A549 (cell line): ENCODE results near the gene CILP. TPM values are rescaled to one million over a fixed set of nuclear protein-coding genes. Genes with fewer than 3 reads are reported as not detected.

ENCODE experiments used
- ATAC-seq, 2 experiments: fragments of 200-7000 bp in 1 of 2; fragments of >200 bp in 1 of 2; cut with Nextera tagmentation in 1 of 2; cut with Tn5 transposase in 1 of 2; 3 replicates each; pipeline versions ENCODE4 v1.8.0 to v1.9.1; 2018 to 2020; ENCODE audit warnings: mild to moderate bottlenecking in 1 of 2, moderate library complexity in 1 of 2
- CTCF ChIA-PET: fragments of 300-600 bp; sonication (Branson Sonifier 250); formaldehyde crosslinking; extraction: SDS; loops from one replicate; lab custom pipeline; 2021; ENCODE audit warnings: antibody characterized with exemption, inconsistent platforms; lab: Yijun Ruan, JAX
- POLR2A ChIA-PET: fragments of 350-600 bp; formaldehyde crosslinking; extraction: SDS; loops from one replicate; lab custom pipeline; 2021; ENCODE audit warnings: antibody characterized with exemption, inconsistent platforms; lab: Yijun Ruan, JAX
- DNase-seq, 2 experiments: peaks; one replicate each; pipeline versions ENCODE4 v3.0.0 to v3.0.0-alpha.2; 2011 to 2016; ENCODE audit warnings: low read depth in 1 of 2, low spot score in 1 of 2
- FAIRE-seq: peaks from 2 replicates; lab custom pipeline; 2011; peaks lifted over from hg19 to GRCh38; lab: Jason Lieb, UNC
- H3K27ac ChIP-seq, 2 experiments: fragments of >200 bp; sonication (Bioruptor Twin); formaldehyde crosslinking; 3 replicates each; pipeline ENCODE4 v1.5.1; 2016 to 2017
- H3K4me1 ChIP-seq: fragments of >200 bp; sonication (Bioruptor Twin); formaldehyde crosslinking; 3 replicates; pipeline ENCODE4 v1.6.1; 2016
- H3K4me2 ChIP-seq: fragments of >200 bp; sonication (Bioruptor Twin); formaldehyde crosslinking; 3 replicates; pipeline ENCODE4 v1.6.1; 2016
- H3K4me3 ChIP-seq: fragments of >200 bp; sonication (Bioruptor Twin); formaldehyde crosslinking; 3 replicates; pipeline ENCODE4 v1.5.1; 2016
- H3K9me3 ChIP-seq: fragments of >200 bp; sonication (Bioruptor Twin); formaldehyde crosslinking; 3 replicates; pipeline ENCODE4 v1.6.1; 2016
- CBX8 ChIP-seq: fragments of 200-600 bp; sonication (generic); IDR thresholded peaks from 2 replicates; pipeline ENCODE4 v1.6.1; 2016
- CTCF ChIP-seq: fragments of >200 bp; sonication (Bioruptor Twin); formaldehyde crosslinking; IDR thresholded peaks from 3 replicates; pipeline ENCODE4 v1.5.1; 2016
- EHMT2 ChIP-seq: fragments of 200-600 bp; sonication (generic); IDR thresholded peaks from 2 replicates; pipeline ENCODE4 v1.6.1; 2016; ENCODE audit warnings: antibody characterized with exemption, low read depth, mild to moderate bottlenecking, moderate library complexity
- ELK1 ChIP-seq: fragments of 150-350 bp; IDR thresholded peaks from 2 replicates; pipeline ENCODE4 v1.6.1; 2014; ENCODE audit warnings: low read depth, mild to moderate bottlenecking, low read length
- EP300 ChIP-seq, 2 experiments: fragments of >200 bp; sonication (Bioruptor Twin); formaldehyde crosslinking; IDR thresholded peaks; 2 replicates in 1 of 2; 3 replicates in 1 of 2; pipeline ENCODE4 v1.6.1; 2016 to 2017
- ESRRA ChIP-seq: fragments of 150-350 bp; IDR thresholded peaks from 2 replicates; pipeline ENCODE4 v1.6.1; 2014; ENCODE audit warnings: mild to moderate bottlenecking, low read length, borderline replicate concordance
- FOSL2 ChIP-seq, 2 experiments: fragments of 450-650 bp in 1 of 2; fragments of >200 bp in 1 of 2; sonication (Bioruptor Twin) in 1 of 2; formaldehyde crosslinking; IDR thresholded peaks; 2 replicates each; pipeline versions ENCODE4 v1.5.0 to v1.6.1; 2016 to 2020; ENCODE audit warnings: mild to moderate bottlenecking in 1 of 2, moderate library complexity in 1 of 2
- HMGXB4 ChIP-seq: fragments of 250-450 bp; sonication (Bioruptor Pico); IDR thresholded peaks from 2 replicates; pipeline ENCODE4 v1.5.0; 2021; ENCODE audit warnings: mild to moderate bottlenecking, moderate library complexity, borderline replicate concordance
- HOXB5 ChIP-seq: fragments of 250-450 bp; sonication (Bioruptor Pico); IDR thresholded peaks from 2 replicates; pipeline ENCODE4 v1.5.0; 2020; ENCODE audit warnings: mild to moderate bottlenecking, moderate library complexity
- MAFK ChIP-seq: fragments of 450-650 bp; IDR thresholded peaks from 2 replicates; pipeline ENCODE4 v1.6.1; 2014; ENCODE audit not compliant: partially characterized antibody
- NPAS2 ChIP-seq: fragments of 250-450 bp; sonication (Bioruptor Pico); IDR thresholded peaks from 2 replicates; pipeline ENCODE4 v1.8.0; 2022; ENCODE audit warnings: mild to moderate bottlenecking, moderate library complexity, borderline replicate concordance
- NR3C1 ChIP-seq: fragments of >200 bp; sonication (Bioruptor Twin); formaldehyde crosslinking; IDR thresholded peaks from 3 replicates; pipeline ENCODE4 v1.6.1; 2017
- PHF8 ChIP-seq: fragments of 200-600 bp; sonication (generic); IDR thresholded peaks from 2 replicates; pipeline ENCODE4 v1.6.1; 2016; ENCODE audit warnings: low read depth, mild to moderate bottlenecking, antibody characterized with exemption, moderate library complexity, borderline replicate concordance
- POLR2A ChIP-seq: IDR thresholded peaks from 2 replicates; pipeline ENCODE4 v1.6.1; 2012; ENCODE audit warnings: mild to moderate bottlenecking, low read length
- POLR2AphosphoS2 ChIP-seq: conservative IDR thresholded peaks from 2 replicates; pipeline ENCODE4 v1.6.1; 2012; ENCODE audit warnings: low read length, improper control_type of control experiment, inconsistent platforms
- RARB ChIP-seq: fragments of 250-450 bp; sonication (Bioruptor Pico); IDR thresholded peaks from 2 replicates; pipeline ENCODE4 v1.8.0; 2021; ENCODE audit warnings: mild to moderate bottlenecking, moderate library complexity
- SMC3 ChIP-seq: fragments of >200 bp; sonication (Bioruptor Twin); formaldehyde crosslinking; IDR thresholded peaks from 3 replicates; pipeline ENCODE4 v1.6.1; 2018; ENCODE audit warnings: inconsistent platforms
- TFCP2L1 ChIP-seq: fragments of 250-450 bp; sonication (Bioruptor Pico); IDR thresholded peaks from 2 replicates; pipeline ENCODE4 v1.5.0; 2021; ENCODE audit warnings: mild to moderate bottlenecking
- TP53 ChIP-seq: fragments of 250-450 bp; sonication (Bioruptor Pico); IDR thresholded peaks from 2 replicates; pipeline ENCODE4 v1.5.0; 2021; ENCODE audit warnings: mild to moderate bottlenecking, moderate library complexity
- ZFP36 ChIP-seq: fragments of 450-650 bp; IDR thresholded peaks from 2 replicates; pipeline ENCODE4 v1.6.1; 2014; ENCODE audit warnings: borderline replicate concordance; ENCODE audit not compliant: partially characterized antibody
- ZNF302 ChIP-seq: fragments of 250-450 bp; sonication (Bioruptor Pico); IDR thresholded peaks from 2 replicates; pipeline ENCODE4 v1.9.0; 2021; ENCODE audit warnings: inconsistent platforms, mild to moderate bottlenecking, moderate library complexity
- WGBS: methylation state at CpG from one replicate; pipeline ENCODE4 v1.1.6; 2017; ENCODE audit errors: missing lambda C conversion rate; 5-methylcytosine and 5-hydroxymethylcytosine counted together
- polyA plus RNA-seq, 4 experiments: library from polyadenylated mRNA; depleted of rRNA in 3 of 4; stranded (reverse); fragments of >200 nt; fragmentation: RNase III in 1 of 4; extraction: RNeasy Plus Mini Kit Qiagen cat#74134 plus additional on column Dnase treatment in 1 of 4; gene quantifications; 2 replicates in 3 of 4; 3 replicates in 1 of 4; pipeline ENCODE4 v1.2.3, GENCODE V29; 2011 to 2017
- TF ChIP-seq, protein P1 (sequence below): fragments of >200 bp; sonication (Bioruptor Twin); formaldehyde crosslinking; IDR thresholded peaks from 3 replicates; pipeline ENCODE4 v1.6.1; 2016

CILP gene
- polyA plus RNA-seq, 2 of the 4 experiments (the other 2 are of a cell fraction) = 0.09 to 0.14 TPM

- Histone ChIP-seq H3K27ac (no peak overlapping the region), H3K4me1 (no peaks in the 10 kb centered on the region), H3K4me3 (no peak overlapping the region)
- FAIRE-seq (no peak), DNase-seq (no peak)
- POLR2A ChIA-PET = interaction anchor here (1.8 kb wide), 1 partner anchor 10 kb away, joined by 10 read pairs; the partner anchor contains the start of gene CLPX
- WGBS = 59% methylated on average over 5 of the region's 5 CpGs
- TF ChIP-seq RARB (CRISPR knock-in tag) (no peak), TP53 (no peak), POLR2AphosphoS2 (no peak), NPAS2 (CRISPR knock-in tag) (no peak), EP300 (IDR thresholded peaks at IDR 0.05) (no peak), CBX8 (no peak), ZFP36 (no peak)
- TF ChIP-seq, all 56 proteins: peak for 0
- ATAC-seq = no peak
- H3K4me2 ChIP-seq = no peak overlapping the region
- CTCF ChIA-PET = interaction anchor here (0.9 to 14.7 kb wide), 7 partner anchors 8 to 107 kb away, joined by 3 to 408 read pairs (median 6); partner anchors contain the start of gene PARP16
- H3K9me3 ChIP-seq = no peaks in the 10 kb centered on the region
Observed at GRCh38 chr15:65195548-65195923, 15.7 kb downstream of the CILP start.

GRCh38 chr15:65194826-65195547 is 16.3 kb downstream of the CILP start:
- DNase-seq = no peak
- FAIRE-seq = no peak
- Histone ChIP-seq H3K27ac (no peak overlapping the region), H3K4me3 (no peak overlapping the region), H3K9me3 (no peaks in the 10 kb centered on the region), H3K4me2 (no peak overlapping the region), H3K4me1 (peaks cover 3% of the 10 kb centered on the region; the same call in 1 of the 3 replicates)
- WGBS = 53% methylated on average over 6 of the region's 7 CpGs
- TF ChIP-seq ELK1 (no peak), FOSL2 (IDR thresholded peaks at IDR 0.05) (no peak), FOSL2 (CRISPR knock-in tag; IDR thresholded peaks at IDR 0.05) (no peak), TFCP2L1 (CRISPR knock-in tag) (no peak), MAFK (no peak), PHF8 (no peak), EHMT2 (no peak), HMGXB4 (CRISPR knock-in tag) (no peak), SMC3 (no peak), HOXB5 (CRISPR knock-in tag) (no peak), CTCF (no peak), ZNF302 (no peak), ESRRA (no peak), POLR2A (no peak), NR3C1 (no peak)
- TF ChIP-seq, protein P1, sequence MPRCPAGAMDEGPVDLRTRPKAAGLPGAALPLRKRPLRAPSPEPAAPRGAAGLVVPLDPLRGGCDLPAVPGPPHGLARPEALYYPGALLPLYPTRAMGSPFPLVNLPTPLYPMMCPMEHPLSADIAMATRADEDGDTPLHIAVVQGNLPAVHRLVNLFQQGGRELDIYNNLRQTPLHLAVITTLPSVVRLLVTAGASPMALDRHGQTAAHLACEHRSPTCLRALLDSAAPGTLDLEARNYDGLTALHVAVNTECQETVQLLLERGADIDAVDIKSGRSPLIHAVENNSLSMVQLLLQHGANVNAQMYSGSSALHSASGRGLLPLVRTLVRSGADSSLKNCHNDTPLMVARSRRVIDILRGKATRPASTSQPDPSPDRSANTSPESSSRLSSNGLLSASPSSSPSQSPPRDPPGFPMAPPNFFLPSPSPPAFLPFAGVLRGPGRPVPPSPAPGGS = no peak
- ChIA-PET CTCF (interaction anchor here (0.6 to 14.7 kb wide), 9 partner anchors 9 to 161 kb away, joined by 3 to 408 read pairs (median 6); partner anchors contain the start of gene PARP16), POLR2A (interaction anchor here (1.8 kb wide), 1 partner anchor 10 kb away, joined by 10 read pairs; the partner anchor contains the start of gene CLPX)
- peak; percentile 30 to 39; a peak in 2 of 6 replicates for ATAC-seq
